ENCODE measurements around the gene SEPTIN7.

DNA sequence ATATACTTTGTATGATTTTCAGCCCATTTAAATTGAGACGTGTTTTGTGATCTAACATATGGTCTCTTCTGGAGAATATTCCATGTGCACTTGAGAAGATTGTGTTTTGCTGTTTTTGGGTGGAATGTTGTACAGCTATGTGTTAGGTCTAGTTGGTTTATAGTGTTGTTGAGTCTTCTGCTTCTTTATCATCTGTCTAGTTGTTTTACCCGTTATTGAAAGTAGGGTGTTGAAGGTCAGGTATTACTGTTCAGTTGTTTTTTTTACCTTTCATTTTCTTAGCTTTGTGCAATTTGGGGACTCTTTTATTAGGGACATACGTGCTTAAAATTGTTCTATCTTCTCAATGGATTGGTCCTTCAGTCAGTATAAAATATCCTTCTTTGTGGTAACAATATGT, 18.5 kb downstream of the SEPTIN7 start:
- no peak for TF ChIP-seq CTCF (IDR thresholded peaks at IDR 0.05; ENCODE audit: borderline replicate concordance, extremely low read depth, low read length, poor library complexity, severe bottlenecking)
- no peak for TF ChIP-seq EZH2 (IDR thresholded peaks at IDR 0.05; ENCODE audit: borderline replicate concordance, low read depth, low read length, severe bottlenecking)
